Measurements from ENCODE around the gene CSTF1. TPM values are rescaled to one million over a fixed set of nuclear protein-coding genes. Genes with fewer than 3 reads are reported as not detected.
A peak's percentile ranks its signal among the peaks of the same experiment; 100 is the strongest.

CSTF1 gene
- total RNA-seq, 1 donor = 43.1 TPM

DNA sequence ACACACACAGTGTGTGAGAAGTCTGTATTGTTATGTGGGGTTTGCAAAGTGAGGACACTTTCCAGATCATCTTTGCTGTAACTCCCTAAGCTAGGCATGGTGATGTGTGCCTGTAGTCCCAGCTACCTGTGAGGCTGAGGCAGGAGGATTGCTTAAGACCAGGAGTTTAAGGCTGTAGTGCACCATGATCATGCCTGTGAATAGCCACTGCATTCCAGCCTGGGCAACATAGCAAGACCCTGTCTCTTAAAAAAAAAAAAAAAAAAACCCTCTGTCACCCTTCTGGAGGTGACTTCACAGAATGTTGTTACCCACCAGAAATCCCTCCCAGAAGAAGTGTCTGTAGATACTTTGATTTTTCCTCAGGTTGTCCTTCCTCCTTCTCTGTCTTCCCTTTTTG, 34.5 kb downstream of the CSTF1 start:
- DNase-seq (ENCODE audit: low read depth in 2 of 3, low spot score in 2 of 3) = no peak

GRCh38 chr20:56427797-56428196, 35.4 kb downstream of the CSTF1 start:
- DNase-seq (ENCODE audit: low read depth in 2 of 3, low spot score in 2 of 3) = no peak

- no peak for DNase-seq (ENCODE audit: low read depth in 2 of 3, low spot score in 2 of 3)
Observed at GRCh38 chr20:56428410-56428809, 36.0 kb downstream of the CSTF1 start.

DNA sequence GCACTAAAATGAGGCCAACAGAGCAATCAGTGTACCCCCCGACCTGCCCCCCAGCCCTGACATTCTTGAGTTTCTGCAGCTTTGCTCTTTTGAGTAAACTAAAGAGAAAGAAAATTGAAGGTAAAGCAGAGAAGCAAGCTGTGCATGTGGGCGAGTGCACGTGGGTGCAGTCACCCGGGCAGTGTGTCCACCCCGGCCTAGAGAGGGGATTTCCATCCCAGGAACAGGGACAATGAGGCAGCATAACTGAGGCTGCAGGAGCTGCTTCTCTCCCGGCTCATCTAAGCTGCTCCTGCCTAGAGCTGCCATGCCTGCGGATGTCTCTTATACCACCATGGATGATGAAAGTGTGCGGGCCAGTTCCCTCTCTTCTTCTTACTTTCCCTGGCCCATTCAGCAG, 36.4 kb downstream of the CSTF1 start:
- DNase-seq (ENCODE audit: low read depth in 2 of 3, low spot score in 2 of 3) = no peak

- peak in 1 of 3 donors; percentile 35 for DNase-seq (ENCODE audit: low read depth in 2 of 3, low spot score in 2 of 3)
Observed at GRCh38 chr20:56429502-56429901, 37.1 kb downstream of the CSTF1 start.

- no peak for DNase-seq (ENCODE audit: low read depth in 2 of 3, low spot score in 2 of 3)
Observed at GRCh38 chr20:56429941-56430340, 37.5 kb downstream of the CSTF1 start.

DNA sequence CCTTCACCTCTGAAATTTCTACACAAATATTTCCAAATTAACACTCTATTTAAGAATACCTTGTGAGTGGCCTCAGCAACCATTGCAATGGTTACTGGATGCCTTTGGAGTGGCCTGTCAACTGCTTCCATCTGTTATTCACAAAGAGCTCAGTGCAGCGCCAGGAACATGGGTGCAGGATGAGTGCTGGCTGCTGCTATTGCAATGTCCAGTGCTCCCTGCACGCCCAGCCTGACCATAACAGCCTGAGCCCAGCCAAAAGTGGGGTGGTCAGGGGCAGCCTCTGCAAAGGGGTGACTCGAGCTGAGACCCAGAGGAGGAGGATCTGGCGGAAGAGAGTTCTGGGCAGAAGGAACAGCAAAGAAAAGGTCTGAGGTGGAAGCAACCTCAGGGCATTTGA, 38.0 kb downstream of the CSTF1 start:
- DNase-seq (ENCODE audit: low read depth in 2 of 3, low spot score in 2 of 3) = no peak

- DNase-seq (ENCODE audit: low read depth in 2 of 3, low spot score in 2 of 3) = no peak
Observed at GRCh38 chr20:56430957-56431356, 38.5 kb downstream of the CSTF1 start.

- no peak for DNase-seq (ENCODE audit: low read depth in 2 of 3, low spot score in 2 of 3)
Observed at GRCh38 chr20:56431471-56431870, 39.0 kb downstream of the CSTF1 start.

DNA sequence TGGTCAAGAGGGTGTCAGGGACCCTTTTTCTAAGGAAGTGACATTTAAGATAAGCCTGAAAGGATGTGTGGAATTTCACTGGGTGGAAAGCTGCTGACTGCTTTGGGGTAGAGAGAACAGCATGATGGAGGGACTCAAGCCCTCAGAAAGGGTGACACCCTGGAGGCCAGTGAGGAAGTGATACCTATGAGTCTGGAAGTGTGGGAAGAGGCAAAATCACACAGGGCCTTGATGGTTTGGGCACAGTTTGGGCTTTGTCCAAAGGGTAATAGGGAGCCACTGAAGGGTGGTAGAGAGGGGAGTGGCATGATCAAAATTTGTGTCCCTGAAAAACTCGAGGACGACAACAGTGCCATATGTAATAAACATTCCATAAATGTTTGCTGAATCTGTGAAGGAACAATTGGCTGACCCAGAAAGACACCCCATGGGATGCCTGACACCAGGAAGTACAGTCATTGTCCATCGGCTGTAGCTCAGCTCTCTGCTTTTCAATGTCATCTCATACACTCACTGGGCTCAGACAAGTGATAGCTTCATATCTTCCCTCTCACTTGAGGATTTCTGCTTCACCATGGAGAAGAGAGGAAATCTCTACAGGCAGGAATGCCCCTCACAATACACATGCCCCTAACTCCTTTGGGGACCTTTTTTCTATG, 40.9 kb downstream of the CSTF1 start:
- DNase-seq (ENCODE audit: low read depth in 2 of 3, low spot score in 2 of 3) = no peak

DNA sequence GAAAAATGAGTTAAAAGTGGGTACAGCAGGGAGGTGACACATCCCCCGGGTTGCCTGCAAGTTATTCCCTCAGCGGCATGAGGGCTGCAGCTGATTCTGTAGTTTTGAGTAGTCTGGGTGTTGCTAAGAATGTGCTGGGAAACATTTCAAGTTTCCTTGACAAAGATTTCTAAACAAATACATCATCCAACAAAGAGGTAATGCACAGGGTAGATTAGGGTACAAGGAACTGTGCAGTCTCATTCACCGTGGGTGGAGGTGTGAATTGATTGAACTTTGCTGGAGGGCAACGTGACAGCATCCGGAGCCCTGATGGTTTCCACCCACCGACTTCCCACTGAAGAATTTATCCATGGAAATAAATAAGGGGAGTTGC, 41.4 kb downstream of the CSTF1 start:
- DNase-seq (ENCODE audit: low read depth in 2 of 3, low spot score in 2 of 3) = no peak

DNA sequence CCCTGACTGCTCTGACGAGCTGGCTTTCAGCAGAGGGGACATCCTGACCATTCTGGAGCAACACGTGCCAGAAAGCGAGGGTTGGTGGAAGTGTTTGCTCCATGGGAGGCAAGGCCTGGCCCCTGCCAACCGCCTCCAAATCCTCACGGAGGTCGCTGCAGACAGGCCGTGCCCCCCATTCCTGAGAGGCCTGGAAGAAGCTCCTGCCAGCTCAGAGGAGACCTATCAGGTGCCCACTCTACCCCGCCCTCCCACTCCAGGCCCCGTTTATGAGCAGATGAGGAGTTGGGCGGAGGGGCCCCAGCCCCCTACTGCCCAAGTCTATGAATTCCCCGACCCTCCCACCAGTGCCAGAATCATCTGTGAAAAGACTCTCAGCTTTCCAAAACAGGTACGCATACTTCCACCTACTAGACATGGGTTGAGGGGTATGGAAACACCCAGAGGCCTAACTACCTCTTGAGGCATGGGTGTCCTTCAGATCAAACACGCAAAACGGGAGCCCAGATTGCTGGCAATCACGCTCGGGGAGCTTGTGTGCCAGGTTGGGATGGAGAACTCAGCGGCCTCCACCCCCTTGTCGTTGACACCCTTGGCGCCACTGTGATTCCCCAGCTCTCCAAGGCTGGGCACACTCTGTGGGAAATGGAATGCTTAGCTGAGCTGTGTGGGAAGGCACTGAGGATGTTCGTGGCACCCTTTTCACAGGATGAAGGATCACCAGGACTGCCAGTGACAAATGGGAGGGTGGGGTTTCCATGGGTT, 44.9 kb downstream of the CSTF1 start:
- DNase-seq (ENCODE audit: low read depth in 2 of 3, low spot score in 2 of 3) = no peak

- no peak for DNase-seq (ENCODE audit: low read depth in 2 of 3, low spot score in 2 of 3)
Observed at GRCh38 chr20:56438284-56438683, 45.8 kb downstream of the CSTF1 start.

DNA sequence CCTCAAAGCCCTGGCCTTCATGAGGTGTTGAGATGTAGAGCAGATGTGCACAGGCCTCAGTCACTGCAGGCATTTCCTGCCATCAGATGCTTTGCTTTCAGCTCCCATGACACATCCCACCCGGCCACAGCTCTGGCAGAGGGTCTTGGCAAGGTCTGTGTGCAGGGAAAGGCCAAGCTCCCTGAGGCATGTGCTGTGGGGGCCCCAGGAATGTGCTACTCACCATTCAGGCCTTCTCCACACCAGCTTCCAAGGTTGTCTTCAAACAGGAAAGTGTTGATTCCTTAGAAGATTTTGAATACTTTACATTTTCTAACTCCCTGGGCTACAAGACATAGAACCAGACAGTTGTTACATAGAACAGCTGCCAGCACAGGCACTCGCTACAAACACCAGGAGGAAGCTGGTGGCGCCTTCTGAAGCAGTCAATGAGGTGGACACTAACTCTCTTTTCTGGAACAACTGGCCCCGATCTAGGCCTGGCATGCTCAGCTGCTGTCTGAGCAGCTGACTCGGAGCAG, 47.4 kb downstream of the CSTF1 start:
- peak in 1 of 3 donors; percentile 35 for DNase-seq (ENCODE audit: low read depth in 2 of 3, low spot score in 2 of 3)

- DNase-seq (ENCODE audit: low read depth in 2 of 3, low spot score in 2 of 3) = peak in 1 of 3 donors; percentile 60
Observed at GRCh38 chr20:56440346-56441007, 48.0 kb downstream of the CSTF1 start.

GRCh38 chr20:56442389-56443365, 50.2 kb downstream of the CSTF1 start:
- peak in 1 of 3 donors; percentile 60 for DNase-seq (ENCODE audit: low read depth in 2 of 3, low spot score in 2 of 3)

- no peak for DNase-seq (ENCODE audit: low read depth in 2 of 3, low spot score in 2 of 3)
Observed at GRCh38 chr20:56443654-56444540, 51.5 kb downstream of the CSTF1 start.

DNA sequence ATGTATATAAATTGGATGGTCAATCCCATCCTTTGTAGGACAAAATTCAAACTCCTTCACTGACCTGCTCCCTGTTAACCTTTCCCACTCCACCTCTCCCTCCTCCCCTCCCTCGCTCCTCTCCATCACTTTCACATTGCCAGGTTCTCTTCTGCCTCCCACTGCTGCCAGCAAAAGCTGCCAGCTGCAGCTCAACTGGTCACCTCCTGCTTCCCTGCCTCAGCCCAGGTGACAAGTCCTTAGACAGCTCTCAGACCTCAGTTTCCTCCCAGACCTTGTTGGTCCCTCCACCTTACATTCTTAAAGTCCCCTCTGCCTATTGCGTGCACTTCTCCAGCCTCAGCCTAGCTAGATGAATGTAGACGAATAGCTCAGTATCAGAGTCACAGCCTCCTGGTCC, 52.7 kb downstream of the CSTF1 start:
- DNase-seq (ENCODE audit: low read depth in 2 of 3, low spot score in 2 of 3) = no peak

DNA sequence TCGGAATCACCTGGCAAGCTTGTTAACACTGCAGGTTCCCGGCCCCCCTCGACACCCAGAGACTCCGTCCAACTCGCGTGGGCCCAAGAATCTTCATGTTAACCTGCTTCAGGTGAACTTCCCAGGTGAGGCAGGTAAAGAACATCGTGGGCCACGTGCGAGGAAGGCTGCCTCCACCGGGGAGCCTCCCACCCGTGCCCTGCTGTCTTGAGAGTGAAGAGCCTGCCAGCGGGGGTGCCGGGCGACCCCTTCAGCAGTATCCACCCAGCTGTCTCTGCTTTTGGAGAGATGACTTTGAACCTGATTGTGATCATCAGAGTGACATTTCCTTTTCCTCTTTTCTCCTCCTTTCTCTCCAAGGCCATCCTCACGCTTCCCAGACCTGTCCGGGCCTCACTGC, 53.1 kb downstream of the CSTF1 start:
- no peak for DNase-seq (ENCODE audit: low read depth in 2 of 3, low spot score in 2 of 3)
